Natural killer cell (primary cell): ENCODE data around the gene OR52N1. TPM values are rescaled to one million over a fixed set of nuclear protein-coding genes. Genes with fewer than 3 reads are reported as not detected.

ENCODE experiments used
- ATAC-seq, 3 donors: fragments of 150-1000 bp in 2 of 3; fragments of 200-7000 bp in 1 of 3; cut with Tn5 transposase; 1 replicate in 1 of 3; 2 replicates in 2 of 3; pipeline ENCODE4 v1.10.0; 2021; ENCODE audit warnings: mild to moderate bottlenecking in 2 of 3, moderate library complexity in 2 of 3
- DNase-seq, 2 donors: peaks; one replicate each; pipeline versions ENCODE4 v3.0.0 to v3.0.0-alpha.2; 2013 to 2021; ENCODE audit warnings: mixed read lengths in 1 of 2
- H3K27ac ChIP-seq: one replicate; pipeline ENCODE4 v1.5.1; 2013; ENCODE audit warnings: mild to moderate bottlenecking, low read length
- H3K27me3 ChIP-seq: one replicate; pipeline ENCODE4 v1.6.1; 2013; ENCODE audit warnings: low read length; ENCODE audit not compliant: control insufficient read depth, insufficient read depth
- H3K36me3 ChIP-seq: one replicate; pipeline ENCODE4 v1.6.1; 2013; ENCODE audit warnings: low read length; ENCODE audit not compliant: control insufficient read depth, insufficient read depth
- H3K4me1 ChIP-seq: one replicate; pipeline ENCODE4 v1.6.1; 2013; ENCODE audit warnings: low read length; ENCODE audit not compliant: control insufficient read depth, insufficient read depth
- H3K4me3 ChIP-seq: one replicate; pipeline ENCODE4 v1.5.1; 2013; ENCODE audit warnings: low read length
- H3K9me3 ChIP-seq: one replicate; pipeline ENCODE4 v1.6.1; 2013; ENCODE audit warnings: low read length; ENCODE audit not compliant: control insufficient read depth, insufficient read depth
- H3K27ac Mint-ChIP-seq, 2 donors: one replicate each; pipeline ENCODE4 v1.8.0; 2022; ENCODE audit warnings: mild to moderate bottlenecking in 2 of 2, mixed read lengths in 2 of 2, moderate library complexity in 1 of 2
- H3K27me3 Mint-ChIP-seq, 2 donors: one replicate each; pipeline ENCODE4 v1.8.0; 2022; ENCODE audit warnings: low read depth in 2 of 2, mixed read lengths in 2 of 2
- H3K36me3 Mint-ChIP-seq: one replicate; pipeline ENCODE4 v1.8.0; 2022; ENCODE audit warnings: mixed read lengths
- H3K4me1 Mint-ChIP-seq, 2 donors: one replicate each; pipeline ENCODE4 v1.8.0; 2022; ENCODE audit warnings: mixed read lengths in 2 of 2
- H3K4me3 Mint-ChIP-seq: one replicate; pipeline ENCODE4 v1.8.0; 2022; ENCODE audit warnings: mild to moderate bottlenecking, moderate library complexity, mixed read lengths
- H3K9me3 Mint-ChIP-seq, 2 donors: one replicate each; pipeline ENCODE4 v1.8.0; 2022; ENCODE audit warnings: mixed read lengths in 2 of 2
- CTCF ChIP-seq: fragments of 200-600 bp; IDR thresholded peaks from one replicate; pipeline ENCODE4 v1.8.0; 2022; ENCODE audit warnings: antibody characterized with exemption
- WGBS: methylation state at CpG from one replicate; pipeline ENCODE4 v1.1.7; 2013; ENCODE audit warnings: missing lambda C conversion rate; ENCODE audit not compliant: insufficient coverage; 5-methylcytosine and 5-hydroxymethylcytosine counted together
- intact Hi-C: fragments of 100-400 bp; cut with micrococcal nuclease; formaldehyde crosslinking; loops from one replicate; pipeline ENCODE4 v1.14.2; 2022
- total RNA-seq, 4 donors: library from RNA; stranded (reverse); fragments of 120-200 nt in 1 of 4; gene quantifications; one replicate each; pipeline versions ENCODE4 v1.2.3 to v1.2.4, GENCODE V29; 2013 to 2022

The OR52N1 gene
- not detected for total RNA-seq
- total RNA-seq (2013) = not detected

DNA sequence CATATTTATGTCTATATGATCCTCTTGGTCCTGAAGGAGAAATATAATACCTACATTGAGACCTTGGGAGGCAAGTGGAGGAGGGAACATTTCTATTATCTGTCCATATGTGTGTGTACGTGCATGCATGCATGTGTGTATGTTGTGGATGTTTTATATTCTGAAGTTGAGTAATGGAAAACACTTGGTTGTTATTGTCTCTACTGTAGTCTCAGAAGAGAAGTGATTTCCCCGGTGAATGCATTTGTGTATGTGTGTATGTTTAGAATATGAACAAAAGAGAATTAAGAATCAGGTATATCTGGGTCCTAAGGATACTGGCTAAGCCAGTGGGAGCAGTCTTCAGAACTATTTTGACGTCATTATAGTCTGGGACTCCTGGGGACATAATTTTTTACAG is at the start of gene OR52N1:
TSS of gene OR52N1 (minus strand) at position 101 of the 400 bp plus-strand sequence. CDS start 2,449 bp downstream, outside the sequence.
- intact Hi-C loops = no loop called here
- no peaks in the 10 kb centered on the region for H3K4me1 ChIP-seq
- Mint-ChIP-seq H3K36me3 (no peaks in the 10 kb centered on the region), H3K9me3 (no peaks in the 10 kb centered on the region), H3K27me3 (peaks cover 8 to 20% of the 10 kb centered on the region in 2 donors), H3K4me1 (no peaks in the 10 kb centered on the region), H3K4me3 (no peak within 1 kb of the TSS), H3K27ac (no peak within 1 kb of the TSS)
- no peaks in the 10 kb centered on the region for H3K36me3 ChIP-seq
- 89% methylated on average over 3 of the region's 3 CpGs for WGBS
- H3K27me3 ChIP-seq = peaks cover 2% of the 10 kb centered on the region
- H3K4me3 ChIP-seq = no peak within 1 kb of the TSS
- no peak for DNase-seq
- H3K27ac ChIP-seq = no peak within 1 kb of the TSS
- no peak for TF ChIP-seq CTCF
- no peaks in the 10 kb centered on the region for H3K9me3 ChIP-seq
- ATAC-seq = no peak

DNA sequence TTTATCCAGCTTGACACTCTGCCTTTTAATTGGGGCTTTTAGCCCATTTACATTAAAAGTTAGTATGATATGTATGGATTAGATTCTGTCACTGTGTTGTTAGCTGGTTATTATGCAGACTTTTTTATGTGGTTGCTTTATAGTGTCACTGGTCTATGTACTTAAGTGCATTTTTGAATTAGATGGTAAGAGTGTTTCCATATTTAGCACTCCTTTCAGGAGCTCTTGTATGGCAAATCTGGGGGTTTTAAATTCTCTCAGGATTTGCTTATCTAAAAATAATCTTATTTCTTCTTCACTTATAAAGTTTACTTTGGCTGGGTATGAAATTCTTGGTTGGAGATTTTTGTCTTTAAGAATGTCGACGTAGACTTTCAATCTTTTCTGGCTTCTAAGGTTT is 46.6 kb upstream of the OR52N1 start:
- Mint-ChIP-seq H3K27ac (no peak overlapping the region), H3K4me3 (no peak overlapping the region), H3K9me3 (no peaks in the 10 kb centered on the region), H3K27me3 (peaks cover 14 to 15% of the 10 kb centered on the region in 2 donors), H3K4me1 (no peaks in the 10 kb centered on the region), H3K36me3 (no peaks in the 10 kb centered on the region)
- Histone ChIP-seq H3K9me3 (no peaks in the 10 kb centered on the region), H3K36me3 (no peaks in the 10 kb centered on the region), H3K4me1 (no peaks in the 10 kb centered on the region), H3K4me3 (no peak overlapping the region), H3K27me3 (no peaks in the 10 kb centered on the region), H3K27ac (no peak overlapping the region)
- TF ChIP-seq CTCF = no peak
- intact Hi-C loops = no loop called here
- ATAC-seq (no peak), DNase-seq (no peak)
- no CpG with 5 or more reads among the region's 2 CpGs for WGBS

- Histone ChIP-seq H3K27ac (no peak overlapping the region), H3K4me3 (no peak overlapping the region), H3K9me3 (no peaks in the 10 kb centered on the region), H3K27me3 (no peaks in the 10 kb centered on the region), H3K36me3 (no peaks in the 10 kb centered on the region), H3K4me1 (no peaks in the 10 kb centered on the region)
- Mint-ChIP-seq H3K9me3 (no peaks in the 10 kb centered on the region), H3K27me3 (peaks cover 14 to 18% of the 10 kb centered on the region in 2 donors), H3K4me3 (no peak overlapping the region), H3K27ac (no peak overlapping the region), H3K4me1 (no peaks in the 10 kb centered on the region), H3K36me3 (no peaks in the 10 kb centered on the region)
- no peak for TF ChIP-seq CTCF
- WGBS = no CpG with 5 or more reads among the region's 2 CpGs
- intact Hi-C loops = no loop called here
- no peak for ATAC-seq
- no peak for DNase-seq
Measured at GRCh38 chr11:5833446-5833845, 42.4 kb upstream of the OR52N1 start.

DNA sequence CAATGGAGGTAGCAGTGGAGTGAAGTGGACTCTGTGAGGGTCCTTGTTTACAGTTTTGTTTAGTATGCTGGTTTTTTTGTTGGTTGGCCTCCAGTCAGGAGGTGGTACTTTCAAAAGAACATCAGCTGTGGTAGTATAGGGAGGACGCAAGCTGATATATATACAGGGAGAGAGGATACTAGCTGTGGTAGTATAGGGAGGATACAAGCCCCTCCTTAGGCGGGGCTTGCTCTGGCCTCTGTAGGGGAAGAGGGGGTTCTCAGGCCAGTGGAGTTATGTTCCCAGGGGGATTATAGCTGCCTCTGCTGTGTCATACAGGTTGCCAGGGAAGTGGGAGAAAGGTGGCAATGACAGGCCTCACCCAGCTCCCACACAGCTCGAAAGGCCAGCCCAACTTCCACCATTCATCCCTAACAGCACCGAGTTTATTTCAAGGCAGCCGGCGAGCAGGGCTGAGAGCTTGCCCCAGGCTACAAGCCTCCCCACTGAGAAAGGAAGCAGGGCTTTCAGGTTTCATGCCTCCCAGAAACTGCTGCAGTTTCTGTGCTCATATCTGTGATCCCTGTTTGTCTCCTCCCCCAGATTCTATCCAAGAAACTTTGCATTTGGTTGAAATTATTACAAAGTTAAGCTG is 40.2 kb upstream of the OR52N1 start:
- intact Hi-C loops = no loop called here
- WGBS = 91% methylated on average over 6 of the region's 6 CpGs
- Mint-ChIP-seq H3K36me3 (no peaks in the 10 kb centered on the region), H3K9me3 (no peaks in the 10 kb centered on the region), H3K4me3 (no peak overlapping the region), H3K27ac (no peak overlapping the region), H3K4me1 (no peaks in the 10 kb centered on the region), H3K27me3 (peaks cover 2 to 16% of the 10 kb centered on the region in 2 donors)
- ATAC-seq (no peak), DNase-seq (no peak)
- H3K4me1 ChIP-seq = no peaks in the 10 kb centered on the region
- H3K9me3 ChIP-seq = no peaks in the 10 kb centered on the region
- TF ChIP-seq CTCF = no peak
- H3K36me3 ChIP-seq = no peaks in the 10 kb centered on the region
- no peak overlapping the region for H3K4me3 ChIP-seq
- no peak overlapping the region for H3K27ac ChIP-seq
- H3K27me3 ChIP-seq = no peaks in the 10 kb centered on the region
